Measurements from ENCODE around the gene OR2AG1. TPM values are rescaled to one million over a fixed set of nuclear protein-coding genes. Genes with fewer than 3 reads are reported as not detected.

Gene OR2AG1, protein sequence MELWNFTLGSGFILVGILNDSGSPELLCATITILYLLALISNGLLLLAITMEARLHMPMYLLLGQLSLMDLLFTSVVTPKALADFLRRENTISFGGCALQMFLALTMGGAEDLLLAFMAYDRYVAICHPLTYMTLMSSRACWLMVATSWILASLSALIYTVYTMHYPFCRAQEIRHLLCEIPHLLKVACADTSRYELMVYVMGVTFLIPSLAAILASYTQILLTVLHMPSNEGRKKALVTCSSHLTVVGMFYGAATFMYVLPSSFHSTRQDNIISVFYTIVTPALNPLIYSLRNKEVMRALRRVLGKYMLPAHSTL
- polyA plus RNA-seq (2013, experiment 1 of 2) = not detected
- not detected for polyA plus RNA-seq (2013, experiment 2 of 2)

DNA sequence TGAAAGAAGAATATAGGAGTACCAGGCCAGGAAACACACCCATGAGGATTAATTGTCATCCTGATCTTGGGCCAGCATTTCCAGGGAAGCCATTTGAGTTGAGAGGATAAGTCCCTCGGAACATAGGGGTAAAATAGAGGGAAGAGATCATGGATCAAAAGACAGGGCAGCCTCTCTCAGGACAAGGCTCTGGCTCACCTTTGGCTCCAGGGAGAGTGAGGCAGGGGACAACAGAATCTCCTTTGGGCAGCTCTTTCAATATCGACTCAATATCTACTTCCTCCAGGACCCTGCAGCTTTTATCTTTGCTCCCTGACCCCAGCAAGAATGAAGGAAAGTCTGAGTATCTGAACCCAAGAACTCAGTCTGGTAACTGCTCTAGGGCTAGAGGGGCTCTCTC lies at the start of gene OR2AG1:
Gene OR2AG1 (plus strand): TSS at position 301 of the 400 bp plus-strand sequence. CDS start 2,018 bp downstream, outside the sequence.
- no peak within 1 kb of the TSS for H3K4me3 ChIP-seq (ENCODE audit: insufficient read depth in 1 of 2, low read depth in 1 of 2, low read length in 2 of 2)
- H4K91ac ChIP-seq (ENCODE audit: low read length) = no peak within 1 kb of the TSS
- H4K8ac ChIP-seq (ENCODE audit: low read length) = no peak within 1 kb of the TSS
- 97% methylated on average over 2 of the region's 2 CpGs for WGBS
- no peaks in the 10 kb centered on the region for H3K4me1 ChIP-seq (ENCODE audit: control insufficient read depth, insufficient read depth, low read depth, low read length)
- H3K23ac ChIP-seq (ENCODE audit: low read length in 2 of 2) = no peak within 1 kb of the TSS
- no peak within 1 kb of the TSS for H2AFZ ChIP-seq (ENCODE audit: low read depth, low read length)
- no peaks in the 10 kb centered on the region for H3K79me1 ChIP-seq (replicated peaks; ENCODE audit: low read length, poor library complexity, severe bottlenecking)
- H2BK12ac ChIP-seq (ENCODE audit: low read length in 2 of 2) = no peak within 1 kb of the TSS
- no peak within 1 kb of the TSS for H3K18ac ChIP-seq (ENCODE audit: low read depth in 1 of 2, low read length in 2 of 2)
- no peak within 1 kb of the TSS for H3K27ac ChIP-seq (ENCODE audit: low read length, poor library complexity, severe bottlenecking)
- no peak within 1 kb of the TSS for H2BK5ac ChIP-seq (ENCODE audit: low read depth, low read length, poor library complexity, severe bottlenecking)
- no peak for DNase-seq
- H3K9me3 ChIP-seq (ENCODE audit: control insufficient read depth, low read length) = no peaks in the 10 kb centered on the region
- no peaks in the 10 kb centered on the region for H3K27me3 ChIP-seq (ENCODE audit: control insufficient read depth in 1 of 2, insufficient read depth in 1 of 2, low read length in 2 of 2)
- no peaks in the 10 kb centered on the region for H3K36me3 ChIP-seq (ENCODE audit: control insufficient read depth in 1 of 2, insufficient read depth in 2 of 2, low read depth in 1 of 2, low read length in 2 of 2)
- no peak within 1 kb of the TSS for H2BK120ac ChIP-seq (ENCODE audit: low read depth, low read length)
- no peak within 1 kb of the TSS for H3K9ac ChIP-seq (ENCODE audit: low read length)
- H3K4me2 ChIP-seq (ENCODE audit: low read length, poor library complexity, severe bottlenecking) = no peak within 1 kb of the TSS
- H3K14ac ChIP-seq (ENCODE audit: low read length in 2 of 2) = no peak within 1 kb of the TSS
- H3K4ac ChIP-seq (ENCODE audit: low read depth in 1 of 2, low read length in 2 of 2) = no peak within 1 kb of the TSS
- no peak within 1 kb of the TSS for H2BK15ac ChIP-seq (ENCODE audit: low read depth, poor library complexity, severe bottlenecking)
- H2AK5ac ChIP-seq (ENCODE audit: low read length, severe bottlenecking) = no peak within 1 kb of the TSS

DNA sequence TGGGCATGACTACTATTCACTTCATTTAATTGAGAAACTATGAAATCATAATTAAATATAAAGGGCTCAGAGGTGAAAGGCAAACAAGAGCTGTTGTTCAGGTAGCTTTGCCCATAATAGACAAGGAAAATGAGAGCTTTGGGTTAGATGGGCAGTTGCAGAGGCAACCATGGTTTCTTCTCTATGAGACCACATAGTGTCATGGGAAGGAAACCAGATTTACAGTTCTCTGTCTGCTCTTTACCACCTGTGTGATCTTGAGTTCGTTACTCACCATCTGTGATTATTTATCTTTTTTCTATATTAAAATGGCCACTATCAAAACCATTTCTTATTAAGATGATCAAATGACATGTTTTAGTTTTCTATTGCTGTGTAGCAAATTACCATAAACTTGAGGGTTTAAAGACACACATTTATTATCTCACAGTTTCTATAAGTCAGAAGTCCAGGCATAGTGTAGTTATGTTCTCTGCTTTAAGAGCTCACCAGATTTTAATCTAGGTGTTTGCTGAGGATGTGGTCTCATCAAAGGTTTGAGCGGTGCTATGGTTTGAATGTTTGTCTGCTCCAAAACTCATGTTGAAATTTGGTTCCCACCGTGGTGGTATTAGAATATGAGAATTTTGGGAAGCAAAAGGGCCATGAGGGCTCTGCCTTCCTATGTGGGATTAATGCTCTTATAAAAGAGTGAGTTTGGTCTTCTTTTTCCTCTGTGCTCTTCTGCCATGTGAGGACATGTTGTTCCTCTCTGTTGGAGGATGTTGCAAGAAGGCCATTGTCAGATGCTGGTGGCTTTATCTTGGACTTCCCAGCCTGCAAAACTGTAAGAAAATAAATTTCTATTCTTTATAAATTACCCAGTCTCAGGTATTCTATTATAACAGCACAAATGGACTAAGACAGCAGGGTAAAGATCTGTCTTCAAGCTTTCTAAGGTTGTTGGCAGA lies 49.2 kb upstream of the OR2AG1 start:
- Histone ChIP-seq H3K4ac (ENCODE audit: low read depth in 1 of 2, low read length in 2 of 2) (no peak overlapping the region), H3K27me3 (ENCODE audit: control insufficient read depth in 1 of 2, insufficient read depth in 1 of 2, low read length in 2 of 2) (peaks cover 0 to 4% of the 10 kb centered on the region in 2 experiments), H4K91ac (ENCODE audit: low read length) (no peak overlapping the region), H3K9me3 (ENCODE audit: control insufficient read depth, low read length) (no peaks in the 10 kb centered on the region), H3K23ac (ENCODE audit: low read length in 2 of 2) (no peak overlapping the region), H2BK15ac (ENCODE audit: low read depth, poor library complexity, severe bottlenecking) (no peak overlapping the region), H3K4me2 (ENCODE audit: low read length, poor library complexity, severe bottlenecking) (no peak overlapping the region), H2AFZ (ENCODE audit: low read depth, low read length) (no peak overlapping the region), H3K9ac (ENCODE audit: low read length) (no peak overlapping the region), H3K27ac (ENCODE audit: low read length, poor library complexity, severe bottlenecking) (no peak overlapping the region), H2BK12ac (ENCODE audit: low read length in 2 of 2) (no peak overlapping the region), H2BK5ac (ENCODE audit: low read depth, low read length, poor library complexity, severe bottlenecking) (no peak overlapping the region), H3K18ac (ENCODE audit: low read depth in 1 of 2, low read length in 2 of 2) (no peak overlapping the region), H3K36me3 (ENCODE audit: control insufficient read depth in 1 of 2, insufficient read depth in 2 of 2, low read depth in 1 of 2, low read length in 2 of 2) (no peaks in the 10 kb centered on the region), H4K8ac (ENCODE audit: low read length) (no peak overlapping the region), H3K4me3 (ENCODE audit: insufficient read depth in 1 of 2, low read depth in 1 of 2, low read length in 2 of 2) (no peak overlapping the region), H2BK120ac (ENCODE audit: low read depth, low read length) (no peak overlapping the region), H2AK5ac (ENCODE audit: low read length, severe bottlenecking) (no peak overlapping the region), H3K79me1 (replicated peaks; ENCODE audit: low read length, poor library complexity, severe bottlenecking) (no peaks in the 10 kb centered on the region), H3K4me1 (ENCODE audit: control insufficient read depth, insufficient read depth, low read depth, low read length) (no peaks in the 10 kb centered on the region), H3K14ac (ENCODE audit: low read length in 2 of 2) (no peak overlapping the region)
- WGBS = 73% methylated on average over 2 of the region's 3 CpGs
- DNase-seq = no peak

DNA sequence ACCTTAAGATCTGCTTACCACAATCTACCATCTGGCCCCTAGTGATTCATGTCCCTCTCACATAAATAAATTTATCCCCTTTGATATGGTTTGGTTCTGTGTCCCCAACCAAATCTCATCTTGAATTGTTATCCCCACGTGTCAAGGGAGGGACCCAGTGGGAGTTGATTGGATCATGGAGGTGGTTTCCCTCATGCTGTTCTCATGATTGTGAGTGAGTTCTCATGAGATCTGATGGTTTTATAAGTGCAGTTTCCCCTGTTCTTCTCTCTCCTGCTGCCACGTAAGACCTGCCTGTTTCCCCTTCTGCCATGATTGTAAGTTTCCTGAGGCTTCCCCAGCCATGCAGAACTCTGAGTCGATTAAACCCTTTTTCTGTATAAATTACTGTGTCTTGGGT lies 48.2 kb upstream of the OR2AG1 start:
- Histone ChIP-seq H3K9ac (ENCODE audit: low read length) (no peak overlapping the region), H3K14ac (ENCODE audit: low read length in 2 of 2) (no peak overlapping the region), H3K9me3 (ENCODE audit: control insufficient read depth, low read length) (no peaks in the 10 kb centered on the region), H2BK12ac (ENCODE audit: low read length in 2 of 2) (no peak overlapping the region), H2BK120ac (ENCODE audit: low read depth, low read length) (no peak overlapping the region), H3K4ac (ENCODE audit: low read depth in 1 of 2, low read length in 2 of 2) (no peak overlapping the region), H2BK5ac (ENCODE audit: low read depth, low read length, poor library complexity, severe bottlenecking) (no peak overlapping the region), H2AFZ (ENCODE audit: low read depth, low read length) (no peak overlapping the region), H3K27me3 (ENCODE audit: control insufficient read depth in 1 of 2, insufficient read depth in 1 of 2, low read length in 2 of 2) (peaks cover 0 to 4% of the 10 kb centered on the region in 2 experiments), H3K23ac (ENCODE audit: low read length in 2 of 2) (no peak overlapping the region), H3K4me2 (ENCODE audit: low read length, poor library complexity, severe bottlenecking) (no peak overlapping the region), H4K8ac (ENCODE audit: low read length) (no peak overlapping the region), H2AK5ac (ENCODE audit: low read length, severe bottlenecking) (no peak overlapping the region), H2BK15ac (ENCODE audit: low read depth, poor library complexity, severe bottlenecking) (no peak overlapping the region), H3K27ac (ENCODE audit: low read length, poor library complexity, severe bottlenecking) (no peak overlapping the region), H3K36me3 (ENCODE audit: control insufficient read depth in 1 of 2, insufficient read depth in 2 of 2, low read depth in 1 of 2, low read length in 2 of 2) (no peaks in the 10 kb centered on the region), H3K18ac (ENCODE audit: low read depth in 1 of 2, low read length in 2 of 2) (no peak overlapping the region), H3K4me3 (ENCODE audit: insufficient read depth in 1 of 2, low read depth in 1 of 2, low read length in 2 of 2) (no peak overlapping the region), H3K4me1 (ENCODE audit: control insufficient read depth, insufficient read depth, low read depth, low read length) (no peaks in the 10 kb centered on the region), H4K91ac (ENCODE audit: low read length) (no peak overlapping the region), H3K79me1 (replicated peaks; ENCODE audit: low read length, poor library complexity, severe bottlenecking) (no peaks in the 10 kb centered on the region)
- DNase-seq = no peak
- 60% methylated on average over 1 of the region's 3 CpGs for WGBS

DNA sequence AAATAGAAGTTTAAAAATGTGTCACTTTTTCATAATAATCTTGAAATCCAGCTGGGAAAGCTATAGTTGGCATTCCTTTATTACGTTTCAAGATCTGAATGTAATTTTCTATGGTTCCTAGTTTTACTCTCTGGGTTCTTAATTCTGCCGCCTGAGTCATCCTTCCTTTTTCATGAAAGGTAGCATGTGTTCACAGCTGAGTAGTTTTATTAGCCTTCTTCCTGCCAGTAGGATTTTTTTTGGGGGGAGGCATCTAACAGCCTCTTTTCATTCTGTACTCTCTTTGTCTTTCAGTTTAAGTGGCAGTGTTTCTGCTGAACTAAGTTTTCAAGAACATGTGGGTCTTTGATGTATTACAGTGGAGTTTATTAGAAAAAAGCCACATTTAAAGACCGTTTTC lies 47.5 kb upstream of the OR2AG1 start:
- H3K27ac ChIP-seq (ENCODE audit: low read length, poor library complexity, severe bottlenecking) = peak overlapping the region; percentile 84
- peak overlapping the region; percentile 16 for H3K4me2 ChIP-seq (ENCODE audit: low read length, poor library complexity, severe bottlenecking)
- DNase-seq = no peak
- H3K18ac ChIP-seq (ENCODE audit: low read depth in 1 of 2, low read length in 2 of 2) = no peak overlapping the region
- H3K14ac ChIP-seq (ENCODE audit: low read length in 2 of 2) = no peak overlapping the region
- no peak overlapping the region for H3K4me3 ChIP-seq (ENCODE audit: insufficient read depth in 1 of 2, low read depth in 1 of 2, low read length in 2 of 2)
- H3K4me1 ChIP-seq (ENCODE audit: control insufficient read depth, insufficient read depth, low read depth, low read length) = no peaks in the 10 kb centered on the region
- H3K79me1 ChIP-seq (replicated peaks; ENCODE audit: low read length, poor library complexity, severe bottlenecking) = no peaks in the 10 kb centered on the region
- H3K9ac ChIP-seq (ENCODE audit: low read length) = peak overlapping the region; percentile 29
- no peak overlapping the region for H4K8ac ChIP-seq (ENCODE audit: low read length)
- no peaks in the 10 kb centered on the region for H3K36me3 ChIP-seq (ENCODE audit: control insufficient read depth in 1 of 2, insufficient read depth in 2 of 2, low read depth in 1 of 2, low read length in 2 of 2)
- H3K23ac ChIP-seq (ENCODE audit: low read length in 2 of 2) = no peak overlapping the region
- WGBS = 62% methylated on average over 3 of the region's 3 CpGs
- H2BK120ac ChIP-seq (ENCODE audit: low read depth, low read length) = no peak overlapping the region
- H2AK5ac ChIP-seq (ENCODE audit: low read length, severe bottlenecking) = no peak overlapping the region
- H3K9me3 ChIP-seq (ENCODE audit: control insufficient read depth, low read length) = no peaks in the 10 kb centered on the region
- H2BK5ac ChIP-seq (ENCODE audit: low read depth, low read length, poor library complexity, severe bottlenecking) = peak overlapping the region; percentile 57
- H4K91ac ChIP-seq (ENCODE audit: low read length) = no peak overlapping the region
- H2BK15ac ChIP-seq (ENCODE audit: low read depth, poor library complexity, severe bottlenecking) = no peak overlapping the region
- no peak overlapping the region for H2AFZ ChIP-seq (ENCODE audit: low read depth, low read length)
- H2BK12ac ChIP-seq (ENCODE audit: low read length in 2 of 2) = no peak overlapping the region
- H3K27me3 ChIP-seq (ENCODE audit: control insufficient read depth in 1 of 2, insufficient read depth in 1 of 2, low read length in 2 of 2) = peaks cover 0 to 4% of the 10 kb centered on the region in 2 experiments
- no peak overlapping the region for H3K4ac ChIP-seq (ENCODE audit: low read depth in 1 of 2, low read length in 2 of 2)
